ENCODE data around the gene KCTD7.

DNA sequence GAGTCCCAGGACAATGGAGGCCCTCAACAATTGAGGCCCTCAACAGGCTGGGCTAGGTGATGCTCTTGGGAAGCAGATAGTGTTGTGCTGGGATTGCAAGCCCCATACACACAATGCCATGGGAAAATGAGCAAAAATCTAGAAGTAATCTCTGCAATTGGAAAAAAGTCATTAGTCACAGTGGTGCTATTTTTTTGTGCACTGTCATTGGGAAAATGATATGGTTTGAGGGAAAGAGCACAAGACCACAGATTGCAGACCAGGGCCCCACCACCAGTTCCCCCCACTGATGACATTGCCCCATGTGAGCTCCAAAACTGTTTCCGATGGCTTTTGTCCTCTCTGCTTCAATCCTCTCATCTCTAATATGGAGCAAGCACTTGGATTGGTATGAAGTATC, 1.9 kb downstream of the KCTD7 start:
- TF ChIP-seq, protein P1, sequence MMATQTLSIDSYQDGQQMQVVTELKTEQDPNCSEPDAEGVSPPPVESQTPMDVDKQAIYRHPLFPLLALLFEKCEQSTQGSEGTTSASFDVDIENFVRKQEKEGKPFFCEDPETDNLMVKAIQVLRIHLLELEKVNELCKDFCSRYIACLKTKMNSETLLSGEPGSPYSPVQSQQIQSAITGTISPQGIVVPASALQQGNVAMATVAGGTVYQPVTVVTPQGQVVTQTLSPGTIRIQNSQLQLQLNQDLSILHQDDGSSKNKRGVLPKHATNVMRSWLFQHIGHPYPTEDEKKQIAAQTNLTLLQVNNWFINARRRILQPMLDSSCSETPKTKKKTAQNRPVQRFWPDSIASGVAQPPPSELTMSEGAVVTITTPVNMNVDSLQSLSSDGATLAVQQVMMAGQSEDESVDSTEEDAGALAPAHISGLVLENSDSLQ (IDR thresholded peaks at IDR 0.05): no peak
- TF ChIP-seq SUZ12 (IDR thresholded peaks at IDR 0.05): no peak
- no peak for TF ChIP-seq ARNT (IDR thresholded peaks at IDR 0.05)
- no peak for TF ChIP-seq TARDBP (IDR thresholded peaks at IDR 0.05)
- TF ChIP-seq HDGF (IDR thresholded peaks at IDR 0.05; ENCODE audit: borderline replicate concordance): no peak
- no peak for TF ChIP-seq FOXM1 (IDR thresholded peaks at IDR 0.05; ENCODE audit: borderline replicate concordance)
- TF ChIP-seq BHLHE40 (IDR thresholded peaks at IDR 0.05; ENCODE audit: borderline replicate concordance): no peak
- TF ChIP-seq ZNF384 (IDR thresholded peaks at IDR 0.05): no peak
- no peak for TF ChIP-seq FOXK2 (IDR thresholded peaks at IDR 0.05)

All from HEK293T (cell line).